SH-SY5Y (cell line): Measurements from ENCODE around the gene DLG2.

Experiments used
- GATA2 ChIP-seq: IDR thresholded peaks from 2 replicates; pipeline ENCODE4 v1.6.1; 2011; ENCODE audit warnings: mild to moderate bottlenecking, low read depth, low read length
- GATA3 ChIP-seq: IDR thresholded peaks from 2 replicates; pipeline ENCODE4 v1.6.1; 2011; ENCODE audit warnings: low read depth, mild to moderate bottlenecking, low read length, moderate library complexity

- no peak for TF ChIP-seq GATA2
- TF ChIP-seq GATA3, result no peak
Observed at GRCh38 chr11:84828616-84829015, 798.5 kb downstream of the DLG2 start.
